ENCODE data around the gene ASTE1. TPM values are rescaled to one million over a fixed set of nuclear protein-coding genes. Genes with fewer than 3 reads are reported as not detected.
"Not testable (repeated sequence)": the region's sequence is repeated elsewhere in the genome, so short reads cannot be mapped to it uniquely, and the experiment has no call there.

Gene ASTE1
- total RNA-seq, 1 experiment from 2014 or later: 9.1 TPM

DNA sequence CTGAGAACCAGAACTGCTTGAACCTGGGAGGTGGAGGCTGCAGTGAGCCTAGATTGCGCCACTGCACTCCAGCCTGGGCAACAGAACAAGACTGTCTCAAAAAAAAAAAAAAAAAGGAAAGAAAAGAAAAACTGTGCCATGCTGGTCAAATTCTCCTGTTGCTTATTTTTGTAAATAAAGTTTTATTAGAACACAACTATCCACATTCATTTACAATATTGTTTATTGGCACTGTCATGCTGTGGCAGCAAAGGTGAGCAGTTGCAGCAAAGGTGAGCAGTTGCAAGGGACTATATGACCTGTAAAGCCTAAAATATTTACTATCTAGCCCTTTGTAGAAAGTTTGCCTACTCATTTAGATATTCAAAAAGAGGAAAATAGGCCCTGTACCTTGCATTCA lies 18.3 kb downstream of the ASTE1 start:
- no peak for DNase-seq (ENCODE audit: low spot score)

DNA sequence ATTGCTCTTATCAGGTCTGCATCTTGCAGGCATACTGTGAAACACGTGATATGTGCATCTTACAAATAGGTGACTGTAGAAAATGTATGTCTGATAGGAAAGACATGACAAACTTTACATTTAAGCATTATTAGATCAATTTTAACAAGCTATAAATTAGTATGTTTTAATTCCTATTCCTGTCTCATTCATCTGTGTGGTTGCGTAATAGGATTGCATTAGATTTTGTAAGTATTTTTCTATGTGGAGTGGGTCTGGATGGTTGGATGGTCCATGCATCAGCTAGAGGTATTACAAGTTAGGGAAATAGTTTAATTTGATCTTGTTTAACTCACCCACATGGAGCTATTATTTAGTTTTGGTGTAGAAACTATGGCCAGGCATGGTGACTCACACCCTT lies 18.8 kb downstream of the ASTE1 start:
- DNase-seq (ENCODE audit: low spot score): no peak

DNA sequence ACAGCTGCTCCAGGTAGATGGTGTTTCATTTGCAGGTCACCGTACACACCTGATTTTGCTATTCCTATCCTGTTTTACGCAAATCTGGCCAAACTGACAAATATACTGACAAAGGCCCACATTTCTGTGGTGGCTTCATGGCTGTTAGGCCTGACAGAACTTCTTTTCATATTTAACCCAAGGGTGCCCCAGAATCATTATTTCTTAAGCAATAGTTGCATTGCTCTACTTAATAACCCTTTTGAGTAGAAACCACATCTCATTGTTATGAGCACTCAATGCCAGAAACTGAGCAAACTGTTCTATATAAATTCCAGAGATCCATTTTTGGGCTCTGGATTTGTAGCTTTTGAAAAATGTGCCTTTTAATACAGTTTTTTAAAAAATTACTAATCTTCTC lies 19.4 kb downstream of the ASTE1 start:
- no peak for DNase-seq (ENCODE audit: low spot score)

DNA sequence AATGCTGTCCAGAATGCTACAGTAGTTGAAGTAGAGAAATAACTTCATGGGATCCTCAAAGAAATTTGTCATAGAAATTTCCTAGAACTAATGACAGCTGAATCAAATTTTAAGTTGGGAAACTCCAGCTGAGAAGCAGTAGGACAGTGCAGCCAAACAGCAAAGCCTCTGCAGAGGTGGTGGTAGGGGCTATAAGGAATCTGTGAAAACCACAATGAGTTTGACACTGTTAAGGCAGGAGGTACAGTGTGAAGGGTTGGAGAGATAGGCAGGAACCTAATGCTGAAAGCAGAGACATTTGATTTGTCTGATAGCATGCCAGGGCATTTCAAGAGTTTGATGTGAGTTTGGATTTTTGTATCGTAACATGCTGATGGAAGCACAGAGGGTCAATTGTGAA lies 22.0 kb downstream of the ASTE1 start:
- DNase-seq (ENCODE audit: low spot score): no peak

DNA sequence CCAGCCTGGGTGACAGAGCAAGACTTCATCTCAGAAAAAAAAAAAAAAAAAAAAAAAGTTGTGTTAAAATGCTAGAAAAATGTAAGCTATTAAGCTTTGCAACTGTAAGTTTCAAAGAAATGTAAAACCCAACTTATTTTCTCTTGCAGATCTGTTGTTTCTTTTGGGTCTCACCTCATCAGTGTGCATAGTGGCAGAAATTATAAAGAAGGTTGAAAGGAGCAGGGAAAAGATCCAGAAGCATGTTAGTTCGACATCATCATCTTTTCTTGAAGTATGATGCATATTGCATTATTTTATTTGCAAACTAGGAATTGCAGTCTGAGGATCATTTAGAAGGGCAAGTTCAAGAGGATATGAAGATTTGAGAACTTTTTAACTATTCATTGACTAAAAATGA lies 25.6 kb downstream of the ASTE1 start:
- DNase-seq (ENCODE audit: low spot score): no peak

DNA sequence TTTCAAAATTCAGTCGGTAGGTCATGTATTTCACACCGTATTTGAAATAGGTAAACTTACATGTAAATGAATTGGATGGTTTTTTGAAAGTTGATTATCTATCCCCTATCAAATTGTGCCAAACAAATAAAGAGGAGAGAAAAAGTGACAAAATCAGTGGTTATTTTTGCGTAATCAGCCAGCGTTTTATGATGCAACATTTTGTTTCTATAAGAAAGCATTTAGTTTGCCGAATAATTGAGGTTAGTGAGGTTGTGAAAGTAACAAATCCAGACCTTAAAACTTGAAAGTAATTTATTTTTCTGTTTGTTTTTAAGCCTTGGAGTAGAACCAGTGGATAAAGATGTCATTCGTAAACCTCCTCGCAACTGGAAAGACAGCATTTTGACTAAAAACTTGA lies 29.3 kb downstream of the ASTE1 start:
- DNase-seq (ENCODE audit: low spot score): peak; percentile 29

DNA sequence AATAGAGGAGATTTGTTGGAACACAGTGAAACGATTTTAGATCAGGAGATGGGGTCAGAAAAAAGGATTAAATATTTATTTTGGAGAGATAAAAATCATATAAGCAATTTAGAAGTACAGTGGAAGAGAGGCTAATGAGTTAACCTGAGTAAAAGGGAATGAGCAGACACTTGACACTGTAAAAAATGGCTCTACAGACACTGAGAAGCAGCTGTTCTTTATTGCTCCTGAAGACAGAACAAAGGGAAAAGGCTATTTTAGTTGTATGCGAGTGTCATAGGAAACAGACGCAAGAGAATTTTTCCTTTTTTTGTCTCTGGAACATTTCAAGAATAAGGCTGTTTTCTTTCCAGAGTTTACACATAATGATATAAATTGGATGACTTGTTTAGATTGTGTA lies 34.3 kb downstream of the ASTE1 start:
- no peak for DNase-seq (ENCODE audit: low spot score)

DNA sequence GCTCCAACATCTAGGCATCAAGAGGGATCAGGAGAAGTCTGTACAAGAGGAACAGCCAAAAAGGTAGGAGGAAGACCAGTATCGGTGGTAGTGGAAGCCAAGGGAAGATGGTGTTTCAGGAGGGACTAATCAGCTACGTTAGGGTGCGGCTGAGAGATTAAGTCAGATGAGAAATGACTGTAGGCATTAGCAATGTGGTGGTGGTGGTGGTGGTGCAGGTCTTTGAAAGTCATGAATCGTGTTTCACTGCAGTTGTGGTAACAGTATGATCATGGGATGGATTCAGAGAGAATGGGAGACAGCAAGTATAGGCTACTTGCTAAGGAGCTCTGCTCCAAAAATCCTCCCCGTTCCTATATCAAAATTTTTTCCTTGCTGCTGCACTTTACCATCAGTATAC lies 35.5 kb downstream of the ASTE1 start:
- no peak for DNase-seq (ENCODE audit: low spot score)

DNA sequence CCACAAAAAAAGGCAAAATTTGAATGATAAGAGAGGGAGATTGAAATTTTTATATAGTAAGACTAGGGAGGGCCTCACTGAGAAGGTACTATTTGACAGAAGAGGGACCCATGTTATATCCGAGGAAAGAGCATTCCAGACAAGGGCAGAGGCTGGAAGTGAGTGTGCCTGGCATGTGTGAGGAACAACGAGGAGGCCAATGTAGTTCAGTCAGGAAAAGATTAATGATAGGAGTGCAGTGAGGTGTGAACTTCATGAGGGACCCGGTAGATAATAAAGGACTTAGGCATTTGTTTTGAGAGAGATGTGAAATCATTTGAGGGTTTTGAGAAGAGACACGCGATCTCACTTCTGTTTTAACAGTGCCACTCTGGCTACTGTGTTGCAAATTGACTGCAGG lies 36.3 kb downstream of the ASTE1 start:
- DNase-seq (ENCODE audit: low spot score): no peak

DNA sequence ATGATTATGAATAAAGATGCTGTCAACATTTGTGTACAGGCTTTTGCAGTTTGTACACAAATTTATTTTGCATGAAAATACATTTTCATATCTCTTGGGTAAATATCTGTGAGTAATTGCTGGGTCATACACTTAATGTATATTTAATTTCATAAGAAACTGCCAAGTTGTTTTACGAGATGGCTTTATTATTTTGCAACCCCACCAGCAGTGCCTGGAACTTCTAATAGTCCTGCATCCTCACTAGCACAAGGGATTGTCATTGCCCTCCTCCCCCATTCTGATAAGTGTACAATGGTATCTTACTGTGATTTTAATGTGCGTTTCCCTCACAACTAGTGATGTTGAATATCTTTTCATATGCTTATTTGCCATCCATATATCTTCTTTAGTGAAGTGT lies 45.2 kb downstream of the ASTE1 start:
- no peak for DNase-seq (ENCODE audit: low spot score)

DNA sequence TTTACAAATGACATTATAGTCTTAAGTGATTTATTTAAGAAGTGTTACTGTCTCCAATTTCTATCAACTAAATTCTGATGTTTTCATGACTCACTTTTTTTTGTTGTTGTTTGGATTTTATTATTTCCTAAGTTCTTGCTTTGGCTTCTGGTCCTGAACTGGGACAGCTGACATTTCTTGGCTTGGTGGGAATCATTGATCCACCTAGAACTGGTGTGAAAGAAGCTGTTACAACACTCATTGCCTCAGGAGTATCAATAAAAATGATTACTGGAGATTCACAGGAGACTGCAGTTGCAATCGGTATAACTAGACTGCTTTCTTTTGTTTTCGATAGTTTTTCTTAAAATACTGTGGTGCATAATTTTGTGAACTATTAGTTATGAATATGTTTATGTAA lies 47.5 kb downstream of the ASTE1 start:
- DNase-seq (ENCODE audit: low spot score): no peak

DNA sequence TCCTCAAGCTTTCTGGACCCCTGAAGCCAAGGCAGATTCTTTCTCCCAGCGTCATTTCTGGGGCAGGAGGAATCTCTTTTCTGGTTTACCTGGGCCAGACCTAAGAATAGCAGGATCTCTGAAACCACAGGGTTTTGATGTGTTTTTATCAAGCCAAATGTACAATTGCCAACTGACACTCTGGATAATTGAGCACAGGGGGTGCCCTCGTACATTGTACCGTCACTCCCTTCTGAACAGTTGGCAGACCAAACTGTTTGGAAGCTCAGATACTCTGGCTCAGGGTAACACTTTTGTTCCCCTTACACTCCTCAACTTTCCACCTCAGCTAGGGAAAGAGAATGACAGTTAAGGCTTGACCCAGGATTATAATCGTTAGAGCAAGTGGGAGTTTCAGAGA lies 49.9 kb downstream of the ASTE1 start:
- no peak for DNase-seq (ENCODE audit: low spot score)

DNA sequence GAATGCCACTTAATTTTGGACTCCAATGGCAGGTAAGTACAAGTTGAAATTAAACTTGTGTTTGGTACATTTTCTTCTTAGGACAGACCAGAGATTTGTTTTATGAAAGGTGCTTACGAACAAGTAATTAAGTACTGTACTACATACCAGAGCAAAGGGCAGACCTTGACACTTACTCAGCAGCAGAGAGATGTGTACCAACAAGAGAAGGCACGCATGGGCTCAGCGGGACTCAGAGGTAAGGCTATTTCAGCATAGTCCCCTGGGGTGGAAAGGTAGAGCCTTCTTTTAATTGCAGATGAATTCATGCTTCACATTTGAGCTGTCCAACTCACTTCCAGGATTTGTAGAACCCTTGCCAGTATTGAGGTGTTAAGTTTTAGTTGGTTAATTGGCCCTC lies 51.4 kb downstream of the ASTE1 start:
- no peak for DNase-seq (ENCODE audit: low spot score)

DNA sequence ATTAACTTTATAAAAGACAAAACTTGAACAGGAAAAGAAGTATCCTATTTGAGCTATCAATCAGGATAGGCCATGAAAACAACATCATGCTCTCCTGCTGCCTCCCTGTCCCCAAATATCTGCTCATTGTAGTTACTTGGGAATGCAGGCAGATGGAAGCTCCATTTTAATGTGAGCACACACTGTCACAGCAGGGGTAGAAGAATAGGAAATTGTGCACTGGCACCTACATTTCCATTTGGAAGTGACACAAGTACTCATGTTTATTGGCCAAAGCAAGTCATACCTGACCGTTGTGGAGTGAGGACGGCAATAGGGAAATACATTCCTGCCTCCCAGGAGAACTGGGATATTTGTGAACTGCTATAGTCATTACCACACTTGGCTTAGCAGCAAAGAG lies 52.4 kb downstream of the ASTE1 start:
- DNase-seq (ENCODE audit: low spot score): no peak

DNA sequence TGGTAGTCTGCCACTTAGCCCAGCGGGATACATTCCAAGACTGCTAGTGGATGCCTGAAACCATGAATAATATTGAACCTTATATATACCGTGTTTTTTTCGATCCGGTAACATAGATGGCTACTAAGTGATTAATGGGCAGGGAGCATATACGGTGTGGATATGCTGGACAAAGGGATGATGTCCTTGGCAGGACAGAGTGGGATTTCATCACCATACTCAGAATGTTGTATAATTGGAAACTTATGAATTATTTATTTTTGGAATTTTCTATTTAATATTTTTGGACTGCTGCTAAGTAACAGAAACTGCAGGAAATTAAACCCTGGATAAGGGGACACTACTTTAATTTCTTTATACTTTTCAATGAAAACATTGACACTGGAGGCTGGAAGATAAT lies 53.2 kb downstream of the ASTE1 start:
- DNase-seq (ENCODE audit: low spot score): no peak

DNA sequence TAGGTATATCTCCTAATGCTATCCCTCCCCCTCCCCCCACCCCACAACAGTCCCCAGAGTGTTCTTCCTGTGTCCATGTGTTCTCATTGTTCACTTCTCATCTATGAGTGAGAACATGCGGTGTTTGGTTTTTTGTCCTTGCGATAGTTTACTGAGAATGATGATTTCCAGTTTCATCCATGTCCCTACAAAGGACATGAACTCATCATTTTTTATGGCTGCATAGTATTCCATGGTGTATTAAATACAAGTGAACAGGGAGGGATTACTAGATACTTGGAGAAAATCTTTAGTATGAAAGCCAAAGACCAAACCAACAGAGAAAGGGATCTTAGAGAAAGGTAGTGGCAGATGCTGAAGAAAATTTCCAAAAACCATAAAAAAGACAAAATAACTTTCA lies 54.0 kb downstream of the ASTE1 start:
- not testable (repeated sequence) for DNase-seq (ENCODE audit: low spot score)

DNA sequence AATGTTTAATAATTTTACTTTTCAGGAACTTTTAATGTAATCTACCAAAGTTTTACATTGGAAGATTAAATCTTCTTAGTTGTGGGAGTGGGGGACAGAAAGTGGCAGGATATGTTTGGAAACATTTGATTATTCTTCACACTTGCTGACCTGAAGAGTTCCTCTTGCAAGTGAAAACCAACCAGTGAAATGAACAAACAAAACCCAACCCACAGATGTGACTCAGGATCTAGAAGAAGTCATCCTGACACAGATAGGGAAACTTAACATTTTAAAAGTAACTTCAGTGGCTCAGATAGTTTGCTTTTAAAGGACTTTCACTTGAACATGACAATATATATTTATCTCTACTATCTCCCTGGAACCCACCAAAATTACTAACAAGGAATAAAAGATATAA lies 55.4 kb downstream of the ASTE1 start:
- DNase-seq (ENCODE audit: low spot score): no peak

DNA sequence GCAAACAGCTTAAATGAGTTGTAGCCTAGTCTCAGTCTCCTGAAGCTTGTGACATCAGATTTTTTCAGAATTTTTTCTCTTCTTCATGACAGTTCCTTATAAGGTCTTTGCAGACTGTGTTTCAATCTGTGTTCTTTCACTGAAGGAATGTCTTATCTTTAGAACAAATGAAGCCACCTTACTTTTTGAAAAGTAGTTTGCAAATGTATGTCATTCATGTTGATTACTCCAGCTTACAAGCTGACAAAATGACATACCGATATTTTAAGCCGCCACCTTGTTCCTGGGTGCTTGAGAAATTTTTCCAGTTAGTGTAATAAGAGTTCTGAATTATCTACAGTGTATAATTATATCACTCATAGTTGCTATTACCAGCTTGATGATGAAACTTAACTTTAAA lies 57.0 kb downstream of the ASTE1 start:
- no peak for DNase-seq (ENCODE audit: low spot score)

DNA sequence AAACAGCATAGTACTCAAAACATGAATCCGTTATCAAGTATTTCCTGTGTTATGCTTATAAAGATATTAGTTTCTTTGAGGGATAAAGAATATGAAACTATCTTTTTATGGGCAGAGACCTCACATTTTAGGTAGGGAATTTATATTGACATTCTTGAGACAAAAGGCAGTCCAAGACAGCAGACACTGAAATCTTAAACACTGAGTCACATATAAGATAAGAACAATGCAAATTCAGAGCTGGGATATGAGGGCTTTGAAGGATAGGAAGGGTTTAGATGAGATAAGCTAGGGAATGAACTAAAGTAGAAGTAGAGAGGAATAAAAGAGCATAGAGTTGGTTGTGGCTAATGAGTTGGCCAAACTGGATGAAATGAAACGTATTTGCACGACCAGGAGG lies 58.4 kb downstream of the ASTE1 start:
- DNase-seq (ENCODE audit: low spot score): no peak

DNA sequence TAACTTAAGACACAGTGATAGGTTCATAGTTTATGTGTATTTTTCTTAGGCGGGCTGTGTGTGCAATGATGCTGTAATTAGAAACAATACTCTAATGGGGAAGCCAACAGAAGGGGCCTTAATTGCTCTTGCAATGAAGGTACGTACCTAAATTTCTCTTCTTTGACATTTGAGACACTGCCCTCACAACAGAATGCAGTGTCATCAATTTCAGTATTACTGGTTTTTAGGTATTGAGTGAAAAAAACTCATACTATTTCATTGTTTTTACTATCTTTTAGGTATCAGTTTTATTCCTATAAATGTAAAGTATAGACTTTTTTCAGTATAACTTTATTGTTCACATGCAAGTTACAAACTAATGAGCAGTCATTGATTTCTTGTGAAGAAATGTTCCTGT lies 59.3 kb downstream of the ASTE1 start:
- no peak for DNase-seq (ENCODE audit: low spot score)

DNA sequence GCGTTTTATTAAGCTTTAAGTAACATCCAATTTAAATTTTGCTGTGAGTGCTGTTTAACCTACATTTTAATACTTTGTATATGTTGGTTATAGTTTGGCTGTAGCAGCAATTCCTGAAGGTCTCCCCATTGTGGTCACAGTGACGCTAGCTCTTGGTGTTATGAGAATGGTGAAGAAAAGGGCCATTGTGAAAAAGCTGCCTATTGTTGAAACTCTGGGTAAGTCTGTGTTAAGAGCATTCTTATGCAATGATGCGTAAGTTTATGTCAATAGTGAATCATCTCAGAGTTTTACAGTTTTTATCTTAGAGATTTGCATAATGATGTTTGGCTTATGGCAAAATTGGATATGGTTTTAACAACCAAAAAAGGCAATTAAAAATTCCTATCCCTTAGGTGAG lies 62.7 kb downstream of the ASTE1 start:
- DNase-seq (ENCODE audit: low spot score): peak; percentile 87

All from H4 (cell line).